ENCODE data around the gene NDUFA1. TPM values are rescaled to one million over a fixed set of nuclear protein-coding genes. Genes with fewer than 3 reads are reported as not detected.

Gene NDUFA1
- total and polyA plus RNA-seq, 2 of the 13 experiments (the other 11 are each of a cell fraction or from before 2014, with no cell fraction given): 150 to 167 TPM

GRCh38 chrX:119900976-119901375, 29.3 kb downstream of the NDUFA1 start:
- Histone ChIP-seq H3K4me2 (ENCODE audit: low read depth, low read length) (no peak overlapping the region), H3K27ac (ENCODE audit: extremely low read length, insufficient read depth, low read length) (no peak overlapping the region), H3K4me3 (replicated peaks in 1 of 3; ENCODE audit: insufficient read depth in 1 of 3, low read depth in 2 of 3, low read length in 3 of 3) (no peak overlapping the region), H3K9ac (ENCODE audit: insufficient read depth, low read depth, low read length) (no peak overlapping the region), H2AFZ (ENCODE audit: low read length) (no peak overlapping the region), H3K79me2 (ENCODE audit: insufficient read depth, low read length) (no peaks in the 10 kb centered on the region), H3K4me1 (ENCODE audit: insufficient read depth, low read length) (no peaks in the 10 kb centered on the region), H4K20me1 (ENCODE audit: insufficient read depth, low read length) (no peaks in the 10 kb centered on the region), H3K9me3 (ENCODE audit: low read length) (no peaks in the 10 kb centered on the region), H3K27me3 (ENCODE audit: control insufficient read depth in 1 of 2, insufficient read depth in 2 of 2, low read length in 2 of 2) (no peaks in the 10 kb centered on the region), H3K36me3 (replicated peaks in 1 of 2; ENCODE audit: control insufficient read depth in 1 of 2, insufficient read depth in 2 of 2, low read length in 2 of 2) (no peaks in the 10 kb centered on the region)
- CTCF ChIA-PET (ENCODE audit: low intra/inter-chr PET ratio, low total read pairs): no interaction called here
- in situ Hi-C loops (cut with HindIII; ENCODE audit: extremely low pct_ligation_motif_present, low pct_unique_long_range_greater_than_20kb): no loop called here
- 100% methylated on average over 1 of the region's 1 CpG for WGBS (ENCODE audit: low lambda C conversion rate)
- intact Hi-C loops (cut with micrococcal nuclease; ENCODE audit: unreplicated experiment): no loop called here
- ATAC-seq (no peak), DNase-seq (ENCODE audit: low spot score) (no peak), FAIRE-seq (no peak)
- BruUV-seq (replicated peaks): no TSS peak
- TF ChIP-seq, protein P1, sequence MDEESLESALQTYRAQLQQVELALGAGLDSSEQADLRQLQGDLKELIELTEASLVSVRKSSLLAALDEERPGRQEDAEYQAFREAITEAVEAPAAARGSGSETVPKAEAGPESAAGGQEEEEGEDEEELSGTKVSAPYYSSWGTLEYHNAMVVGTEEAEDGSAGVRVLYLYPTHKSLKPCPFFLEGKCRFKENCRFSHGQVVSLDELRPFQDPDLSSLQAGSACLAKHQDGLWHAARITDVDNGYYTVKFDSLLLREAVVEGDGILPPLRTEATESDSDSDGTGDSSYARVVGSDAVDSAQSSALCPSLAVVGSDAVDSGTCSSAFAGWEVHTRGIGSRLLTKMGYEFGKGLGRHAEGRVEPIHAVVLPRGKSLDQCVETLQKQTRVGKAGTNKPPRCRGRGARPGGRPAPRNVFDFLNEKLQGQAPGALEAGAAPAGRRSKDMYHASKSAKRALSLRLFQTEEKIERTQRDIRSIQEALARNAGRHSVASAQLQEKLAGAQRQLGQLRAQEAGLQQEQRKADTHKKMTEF (CRISPR knock-in tag; IDR thresholded peaks at IDR 0.05): no peak
- TF ChIP-seq JARID2 (CRISPR knock-in tag; IDR thresholded peaks at IDR 0.05; ENCODE audit: insufficient replicate concordance): no peak
- TF ChIP-seq ZNF335 (CRISPR knock-in tag; IDR thresholded peaks at IDR 0.05): no peak
- no peak for TF ChIP-seq IKZF5 (CRISPR knock-in tag; IDR thresholded peaks at IDR 0.05)
- no peak for TF ChIP-seq RXRB (CRISPR knock-in tag; IDR thresholded peaks at IDR 0.05; ENCODE audit: borderline replicate concordance)
- POLR2A ChIA-PET: no interaction called here

DNA sequence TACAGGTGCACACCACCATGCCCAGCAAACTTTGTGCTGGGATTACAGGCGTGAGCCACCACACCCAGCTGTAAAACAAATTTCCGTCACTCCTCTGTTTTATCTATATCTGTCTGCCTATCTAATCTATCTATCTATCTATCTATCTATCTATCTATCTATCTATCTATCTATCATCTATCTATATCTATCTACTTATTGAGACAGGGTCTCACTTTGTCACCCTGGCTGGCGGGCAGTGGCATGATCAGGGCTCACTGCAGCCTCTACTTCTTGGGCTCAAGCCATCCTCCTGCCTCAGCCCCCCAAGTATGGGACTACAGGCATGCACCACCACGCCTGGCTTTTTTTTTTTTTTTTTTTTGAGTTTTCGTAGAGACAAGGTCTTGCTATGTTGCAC, 44.7 kb downstream of the NDUFA1 start:
- Histone ChIP-seq H3K27ac (ENCODE audit: extremely low read length, insufficient read depth, low read length) (no peak overlapping the region), H3K36me3 (replicated peaks in 1 of 2; ENCODE audit: control insufficient read depth in 1 of 2, insufficient read depth in 2 of 2, low read length in 2 of 2) (no peaks in the 10 kb centered on the region), H3K9me3 (ENCODE audit: low read length) (no peaks in the 10 kb centered on the region), H2AFZ (ENCODE audit: low read length) (no peak overlapping the region), H3K9ac (ENCODE audit: insufficient read depth, low read depth, low read length) (no peak overlapping the region), H4K20me1 (ENCODE audit: insufficient read depth, low read length) (no peaks in the 10 kb centered on the region), H3K4me2 (ENCODE audit: low read depth, low read length) (no peak overlapping the region), H3K79me2 (ENCODE audit: insufficient read depth, low read length) (no peaks in the 10 kb centered on the region), H3K27me3 (ENCODE audit: control insufficient read depth in 1 of 2, insufficient read depth in 2 of 2, low read length in 2 of 2) (no peaks in the 10 kb centered on the region), H3K4me3 (replicated peaks in 1 of 3; ENCODE audit: insufficient read depth in 1 of 3, low read depth in 2 of 3, low read length in 3 of 3) (no peak overlapping the region), H3K4me1 (ENCODE audit: insufficient read depth, low read length) (no peaks in the 10 kb centered on the region)
- in situ Hi-C loops (cut with HindIII; ENCODE audit: extremely low pct_ligation_motif_present, low pct_unique_long_range_greater_than_20kb) (no loop called here), intact Hi-C loops (cut with micrococcal nuclease; ENCODE audit: unreplicated experiment) (no loop called here)
- WGBS (ENCODE audit: low lambda C conversion rate): 84% methylated on average over 5 of the region's 5 CpGs
- ChIA-PET CTCF (ENCODE audit: low intra/inter-chr PET ratio, low total read pairs) (no interaction called here), POLR2A (no interaction called here)
- ATAC-seq (no peak), DNase-seq (ENCODE audit: low spot score) (no peak), FAIRE-seq (no peak)
- BruUV-seq (replicated peaks): no TSS peak
- TF ChIP-seq GRHL1 (CRISPR knock-in tag; conservative IDR thresholded peaks at IDR 0.05) (no peak), ZNF12 (CRISPR knock-in tag; IDR thresholded peaks at IDR 0.05) (no peak), ZNF430 (CRISPR knock-in tag; IDR thresholded peaks at IDR 0.05) (no peak), MYPOP (CRISPR knock-in tag; IDR thresholded peaks at IDR 0.05) (no peak), PHF8 (CRISPR knock-in tag; IDR thresholded peaks at IDR 0.05) (no peak), THAP7 (CRISPR knock-in tag; IDR thresholded peaks at IDR 0.05) (no peak), POLR2AphosphoS5 (IDR thresholded peaks at IDR 0.05; ENCODE audit: low read depth, low read length) (no peak), SYNCRIP (IDR thresholded peaks at IDR 0.05; ENCODE audit: insufficient read depth, low read depth, low read length) (no peak)

All from HepG2 (cell line).